ENCODE measurements around the gene ZNF609. TPM values are rescaled to one million over a fixed set of nuclear protein-coding genes. Genes with fewer than 3 reads are reported as not detected.
"Not testable (repeated sequence)": the region's sequence is repeated elsewhere in the genome, so short reads cannot be mapped to it uniquely, and the experiment has no call there.

Gene ZNF609
- total and polyA plus RNA-seq, 3 donors from 2014 or later: 48.7 to 75.8 (median 60.5) TPM

GRCh38 chr15:64583519-64583918, 123.1 kb downstream of the ZNF609 start:
- Histone ChIP-seq H3K4me1 (peaks cover 4% of the 10 kb centered on the region), H3K9me3 (no peaks in the 10 kb centered on the region), H3K27me3 (no peaks in the 10 kb centered on the region), H3K27ac (no peak overlapping the region), H3K36me3 (ENCODE audit: low read depth, missing control alignments) (no peaks in the 10 kb centered on the region), H3K4me3 (no peak overlapping the region)
- TF ChIP-seq POLR2A (IDR thresholded peaks at IDR 0.05) (no peak), CTCF (IDR thresholded peaks at IDR 0.05) (no peak)
- WGBS, 2 donors: 83 to 93% methylated on average over 4 of the region's 4 CpGs
- DNase-seq: no peak
- intact Hi-C loops (cut with DNase I; ENCODE audit: low total_unique reads): no loop called here

GRCh38 chr15:64583983-64584382, 123.6 kb downstream of the ZNF609 start:
- H3K36me3 ChIP-seq (ENCODE audit: low read depth, missing control alignments): no peaks in the 10 kb centered on the region
- H3K9me3 ChIP-seq: no peaks in the 10 kb centered on the region
- H3K27me3 ChIP-seq: no peaks in the 10 kb centered on the region
- DNase-seq: no peak
- H3K27ac ChIP-seq: no peak overlapping the region
- WGBS, 2 donors: 89 to 94% methylated on average over 3 of the region's 3 CpGs
- H3K4me1 ChIP-seq: peaks cover 4% of the 10 kb centered on the region
- intact Hi-C loops (cut with DNase I; ENCODE audit: low total_unique reads): no loop called here
- H3K4me3 ChIP-seq: no peak overlapping the region
- TF ChIP-seq POLR2A (IDR thresholded peaks at IDR 0.05) (no peak), CTCF (IDR thresholded peaks at IDR 0.05) (no peak)

- Histone ChIP-seq H3K4me1 (peaks cover 4% of the 10 kb centered on the region), H3K36me3 (ENCODE audit: low read depth, missing control alignments) (no peaks in the 10 kb centered on the region), H3K4me3 (no peak overlapping the region), H3K27me3 (no peaks in the 10 kb centered on the region), H3K27ac (no peak overlapping the region), H3K9me3 (no peaks in the 10 kb centered on the region)
- no peak for DNase-seq
- 82 to 87% methylated on average over 12 of the region's 12 CpGs for WGBS, 2 donors
- TF ChIP-seq CTCF (IDR thresholded peaks at IDR 0.05): no peak
- TF ChIP-seq POLR2A (IDR thresholded peaks at IDR 0.05): no peak
- intact Hi-C loops (cut with DNase I; ENCODE audit: low total_unique reads): no loop called here
Observed at GRCh38 chr15:64586259-64586870, 126.0 kb downstream of the ZNF609 start.

GRCh38 chr15:64586984-64587383, 126.6 kb downstream of the ZNF609 start:
- Histone ChIP-seq H3K9me3 (no peaks in the 10 kb centered on the region), H3K27me3 (no peaks in the 10 kb centered on the region), H3K36me3 (ENCODE audit: low read depth, missing control alignments) (no peaks in the 10 kb centered on the region), H3K4me3 (no peak overlapping the region), H3K27ac (no peak overlapping the region), H3K4me1 (peaks cover 4% of the 10 kb centered on the region)
- intact Hi-C loops (cut with DNase I; ENCODE audit: low total_unique reads): no loop called here
- DNase-seq: no peak
- TF ChIP-seq POLR2A (IDR thresholded peaks at IDR 0.05): no peak
- no peak for TF ChIP-seq CTCF (IDR thresholded peaks at IDR 0.05)
- 51 to 69% methylated on average over 4 of the region's 4 CpGs for WGBS, 2 donors

- H3K4me3 ChIP-seq: no peak overlapping the region
- no peak for DNase-seq
- H3K27ac ChIP-seq: no peak overlapping the region
- H3K27me3 ChIP-seq: no peaks in the 10 kb centered on the region
- 64 to 65% methylated on average over 3 of the region's 3 CpGs for WGBS, 2 donors
- H3K9me3 ChIP-seq: no peaks in the 10 kb centered on the region
- H3K4me1 ChIP-seq: peaks cover 4% of the 10 kb centered on the region
- no peaks in the 10 kb centered on the region for H3K36me3 ChIP-seq (ENCODE audit: low read depth, missing control alignments)
- intact Hi-C loops (cut with DNase I; ENCODE audit: low total_unique reads): no loop called here
- no peak for TF ChIP-seq POLR2A (IDR thresholded peaks at IDR 0.05)
- TF ChIP-seq CTCF (IDR thresholded peaks at IDR 0.05): no peak
Observed at GRCh38 chr15:64589435-64590084, 129.2 kb downstream of the ZNF609 start.

- H3K9me3 ChIP-seq; H3K27ac ChIP-seq; H3K36me3 ChIP-seq (ENCODE audit: low read depth, missing control alignments); H3K27me3 ChIP-seq; DNase-seq; H3K4me3 ChIP-seq; intact Hi-C loops (cut with DNase I; ENCODE audit: low total_unique reads): not testable (repeated sequence)
- WGBS, 2 donors: 91 to 96% methylated on average over 18 of the region's 18 CpGs
- peaks cover 17% of the 10 kb centered on the region for H3K4me1 ChIP-seq
Observed at GRCh38 chr15:64592845-64593244, 132.5 kb downstream of the ZNF609 start.
